ENCODE results near the gene TPM3.
"Not testable (repeated sequence)": the region's sequence is repeated elsewhere in the genome, so short reads cannot be mapped to it uniquely, and the experiment has no call there.

Gene TPM3

GRCh38 chr1:154137888-154138287, 54.0 kb downstream of the TPM3 start:
- Histone ChIP-seq H3K27me3 (replicated peaks; ENCODE audit: control insufficient read depth, insufficient read depth, low read length) (no peaks in the 10 kb centered on the region), H3K4me3 (replicated peaks; ENCODE audit: low read depth, low read length) (no peak overlapping the region), H3K36me3 (ENCODE audit: control insufficient read depth, insufficient read depth, low read length) (no peaks in the 10 kb centered on the region)
- TF ChIP-seq CTCF (IDR thresholded peaks at IDR 0.05; ENCODE audit: insufficient read depth, low read length, poor library complexity, severe bottlenecking): no peak
- no peak for DNase-seq (ENCODE audit: extremely low read depth, insufficient read length)

- H3K27me3 ChIP-seq (replicated peaks; ENCODE audit: control insufficient read depth, insufficient read depth, low read length): no peaks in the 10 kb centered on the region
- DNase-seq (ENCODE audit: extremely low read depth, insufficient read length): no peak
- H3K4me3 ChIP-seq (replicated peaks; ENCODE audit: low read depth, low read length): no peak overlapping the region
- TF ChIP-seq CTCF (IDR thresholded peaks at IDR 0.05; ENCODE audit: insufficient read depth, low read length, poor library complexity, severe bottlenecking): no peak
- no peaks in the 10 kb centered on the region for H3K36me3 ChIP-seq (ENCODE audit: control insufficient read depth, insufficient read depth, low read length)
Measured at GRCh38 chr1:154133256-154133655, 58.6 kb downstream of the TPM3 start.

GRCh38 chr1:154129391-154129970, 62.4 kb downstream of the TPM3 start:
- no peak for TF ChIP-seq CTCF (IDR thresholded peaks at IDR 0.05; ENCODE audit: insufficient read depth, low read length, poor library complexity, severe bottlenecking)
- H3K36me3 ChIP-seq (ENCODE audit: control insufficient read depth, insufficient read depth, low read length): no peaks in the 10 kb centered on the region
- DNase-seq (ENCODE audit: extremely low read depth, insufficient read length): no peak
- no peak overlapping the region for H3K4me3 ChIP-seq (replicated peaks; ENCODE audit: low read depth, low read length)
- no peaks in the 10 kb centered on the region for H3K27me3 ChIP-seq (replicated peaks; ENCODE audit: control insufficient read depth, insufficient read depth, low read length)

GRCh38 chr1:154123205-154123604, 68.7 kb downstream of the TPM3 start:
- H3K36me3 ChIP-seq (ENCODE audit: control insufficient read depth, insufficient read depth, low read length); H3K4me3 ChIP-seq (replicated peaks; ENCODE audit: low read depth, low read length); DNase-seq (ENCODE audit: extremely low read depth, insufficient read length); H3K27me3 ChIP-seq (replicated peaks; ENCODE audit: control insufficient read depth, insufficient read depth, low read length): not testable (repeated sequence)

- no peak for DNase-seq (ENCODE audit: extremely low read depth, insufficient read length)
- no peaks in the 10 kb centered on the region for H3K27me3 ChIP-seq (replicated peaks; ENCODE audit: control insufficient read depth, insufficient read depth, low read length)
- no peak overlapping the region for H3K4me3 ChIP-seq (replicated peaks; ENCODE audit: low read depth, low read length)
- no peak for TF ChIP-seq CTCF (IDR thresholded peaks at IDR 0.05; ENCODE audit: insufficient read depth, low read length, poor library complexity, severe bottlenecking)
- H3K36me3 ChIP-seq (ENCODE audit: control insufficient read depth, insufficient read depth, low read length): no peaks in the 10 kb centered on the region
Measured at GRCh38 chr1:154117642-154118041, 74.3 kb downstream of the TPM3 start.

GRCh38 chr1:154115180-154115579, 76.7 kb downstream of the TPM3 start:
- DNase-seq (ENCODE audit: extremely low read depth, insufficient read length): no peak
- no peaks in the 10 kb centered on the region for H3K27me3 ChIP-seq (replicated peaks; ENCODE audit: control insufficient read depth, insufficient read depth, low read length)
- no peak for TF ChIP-seq CTCF (IDR thresholded peaks at IDR 0.05; ENCODE audit: insufficient read depth, low read length, poor library complexity, severe bottlenecking)
- no peaks in the 10 kb centered on the region for H3K36me3 ChIP-seq (ENCODE audit: control insufficient read depth, insufficient read depth, low read length)
- H3K4me3 ChIP-seq (replicated peaks; ENCODE audit: low read depth, low read length): no peak overlapping the region

Data from GM06990 (cell line).